ENCODE measurements around the gene QSER1. TPM values are rescaled to one million over a fixed set of nuclear protein-coding genes. Genes with fewer than 3 reads are reported as not detected.

QSER1 gene
- total RNA-seq, 2 donors from 2014 or later, result 20.3 to 40.0 TPM

DNA sequence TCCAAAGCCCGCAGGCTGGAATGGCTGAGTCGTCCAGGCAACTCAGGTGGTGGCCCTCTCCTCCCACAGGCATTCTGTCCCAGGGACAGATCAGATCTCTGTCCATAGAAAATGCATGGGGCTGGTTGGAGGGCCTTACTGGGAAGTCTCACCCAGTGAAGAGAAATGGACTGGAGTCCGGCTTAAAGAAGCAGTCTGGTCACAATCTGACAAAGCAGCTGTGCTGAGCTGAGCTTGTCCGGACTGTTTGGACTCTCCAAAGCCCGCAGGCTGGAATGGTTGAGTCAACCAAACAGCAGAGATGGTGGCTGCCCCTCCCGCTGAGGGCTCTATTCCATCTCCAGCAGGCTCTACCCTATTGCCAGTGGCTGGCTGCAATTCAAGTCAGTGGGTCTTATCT, 108.7 kb downstream of the QSER1 start:
- Histone ChIP-seq H3K27ac (no peak overlapping the region), H3K9me3 (no peaks in the 10 kb centered on the region), H3K4me3 (no peak overlapping the region), H3K4me1 (ENCODE audit: control insufficient read depth in 1 of 2, low read depth in 2 of 2) (peaks cover 5 to 8% of the 10 kb centered on the region in 2 donors), H3K36me3 (no peaks in the 10 kb centered on the region), H3K27me3 (replicated peaks; ENCODE audit: insufficient read depth) (no peaks in the 10 kb centered on the region)
- ATAC-seq (ENCODE audit: insufficient number of reproducible peaks, low FRiP score, low read depth) (no peak), DNase-seq (ENCODE audit: low spot score) (no peak)
- no peak for TF ChIP-seq CTCF (IDR thresholded peaks at IDR 0.05)

DNA sequence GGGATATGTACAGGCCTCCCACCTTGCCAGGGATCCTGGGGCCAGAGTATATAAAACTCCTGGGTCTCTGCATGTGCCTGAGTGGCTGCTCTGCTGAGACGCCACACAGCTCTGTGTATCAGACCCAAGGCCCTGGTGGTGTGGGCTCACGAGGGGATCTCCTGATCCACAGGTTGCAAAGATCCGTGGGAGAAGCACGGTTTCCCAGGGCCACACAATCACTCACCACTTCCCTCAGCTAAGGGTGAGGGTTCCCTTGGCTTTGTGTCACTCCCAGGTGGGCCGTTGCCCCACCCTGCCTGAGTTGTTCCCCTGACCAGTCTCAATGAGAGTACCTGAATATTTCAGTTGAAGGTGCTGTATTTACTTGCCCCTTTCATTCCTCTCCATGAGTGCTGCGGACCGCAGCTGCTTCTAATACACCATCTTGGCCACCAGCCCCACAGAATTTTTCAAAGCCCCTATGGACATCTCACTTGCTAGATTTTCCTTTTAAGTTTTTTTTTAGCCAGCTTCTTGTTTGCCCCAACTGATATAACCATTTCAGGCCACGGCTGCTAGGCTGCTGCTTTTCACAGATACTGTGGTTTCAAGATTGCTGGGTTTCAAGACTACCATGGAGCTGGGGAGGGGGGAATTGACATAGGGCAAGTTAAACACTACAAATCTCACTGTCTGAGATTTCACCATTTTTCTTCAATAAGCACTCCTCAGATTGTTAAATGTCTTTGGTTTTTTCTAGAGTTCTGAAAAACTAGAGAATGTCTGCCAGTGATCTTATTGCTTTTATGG, 109.3 kb downstream of the QSER1 start:
- Histone ChIP-seq H3K4me1 (ENCODE audit: control insufficient read depth in 1 of 2, low read depth in 2 of 2) (peaks cover 5 to 8% of the 10 kb centered on the region in 2 donors), H3K36me3 (no peaks in the 10 kb centered on the region), H3K9me3 (no peaks in the 10 kb centered on the region), H3K27me3 (replicated peaks; ENCODE audit: insufficient read depth) (no peaks in the 10 kb centered on the region), H3K27ac (no peak overlapping the region), H3K4me3 (no peak overlapping the region)
- ATAC-seq (ENCODE audit: insufficient number of reproducible peaks, low FRiP score, low read depth) (no peak), DNase-seq (ENCODE audit: low spot score) (no peak)
- TF ChIP-seq CTCF (IDR thresholded peaks at IDR 0.05), result no peak

GRCh38 chr11:33005175-33005574, 112.6 kb downstream of the QSER1 start:
- Histone ChIP-seq H3K4me1 (ENCODE audit: control insufficient read depth in 1 of 2, low read depth in 2 of 2) (peaks cover 4 to 6% of the 10 kb centered on the region in 2 donors), H3K9me3 (no peaks in the 10 kb centered on the region), H3K4me3 (no peak overlapping the region), H3K36me3 (no peaks in the 10 kb centered on the region), H3K27ac (no peak overlapping the region), H3K27me3 (replicated peaks; ENCODE audit: insufficient read depth) (no peaks in the 10 kb centered on the region)
- DNase-seq (ENCODE audit: low spot score) (no peak), ATAC-seq (ENCODE audit: insufficient number of reproducible peaks, low FRiP score, low read depth) (no peak)
- no peak for TF ChIP-seq CTCF (IDR thresholded peaks at IDR 0.05)

GRCh38 chr11:33006010-33006409, 113.4 kb downstream of the QSER1 start:
- TF ChIP-seq CTCF (IDR thresholded peaks at IDR 0.05), result no peak
- H3K4me1 ChIP-seq (ENCODE audit: control insufficient read depth in 1 of 2, low read depth in 2 of 2), result no peaks in the 10 kb centered on the region
- H3K36me3 ChIP-seq, result no peaks in the 10 kb centered on the region
- no peaks in the 10 kb centered on the region for H3K27me3 ChIP-seq (replicated peaks; ENCODE audit: insufficient read depth)
- no peak for DNase-seq (ENCODE audit: low spot score)
- H3K9me3 ChIP-seq, result no peaks in the 10 kb centered on the region
- ATAC-seq (ENCODE audit: insufficient number of reproducible peaks, low FRiP score, low read depth), result no peak
- no peak overlapping the region for H3K27ac ChIP-seq
- no peak overlapping the region for H3K4me3 ChIP-seq

GRCh38 chr11:33013755-33014154, 121.1 kb downstream of the QSER1 start:
- peaks cover 0 to 8% of the 10 kb centered on the region in 2 donors for H3K4me1 ChIP-seq (ENCODE audit: control insufficient read depth in 1 of 2, low read depth in 2 of 2)
- no peaks in the 10 kb centered on the region for H3K36me3 ChIP-seq
- ATAC-seq (ENCODE audit: insufficient number of reproducible peaks, low FRiP score, low read depth), result no peak

More at GRCh38 chr11:33013755-33014154, 121.1 kb downstream of the QSER1 start:
- Histone ChIP-seq H3K27ac (no peak overlapping the region), H3K27me3 (replicated peaks; ENCODE audit: insufficient read depth) (no peaks in the 10 kb centered on the region), H3K4me3 (no peak overlapping the region), H3K9me3 (no peaks in the 10 kb centered on the region)
- TF ChIP-seq CTCF (IDR thresholded peaks at IDR 0.05), result no peak
- no peak for DNase-seq (ENCODE audit: low spot score)
